Midbrain (tissue), 1 donor: Measurements from ENCODE around the gene RPL22L1.
"Not testable (repeated sequence)": the region's sequence is repeated elsewhere in the genome, so short reads cannot be mapped to it uniquely, and the experiment has no call there.

Experiments used
- DNase-seq: peaks from one replicate; lab custom pipeline; 2025; lab: John Stamatoyannopoulos, UW

Gene RPL22L1

GRCh38 chr3:170829546-170830272 lies 40.3 kb downstream of the RPL22L1 start:
- DNase-seq: no peak

- no peak for DNase-seq
Observed at GRCh38 chr3:170826047-170826446, 43.9 kb downstream of the RPL22L1 start.

GRCh38 chr3:170823562-170823961 lies 46.4 kb downstream of the RPL22L1 start:
- not testable (repeated sequence) for DNase-seq

- not testable (repeated sequence) for DNase-seq
Observed at GRCh38 chr3:170818325-170818724, 51.7 kb downstream of the RPL22L1 start.

- DNase-seq: not testable (repeated sequence)
Observed at GRCh38 chr3:170817471-170817870, 52.5 kb downstream of the RPL22L1 start.

GRCh38 chr3:170816841-170817240 lies 53.2 kb downstream of the RPL22L1 start:
- no peak for DNase-seq

GRCh38 chr3:170816341-170816740 lies 53.7 kb downstream of the RPL22L1 start:
- no peak for DNase-seq

GRCh38 chr3:170815936-170816335 lies 54.1 kb downstream of the RPL22L1 start:
- DNase-seq: no peak

- DNase-seq: no peak
Observed at GRCh38 chr3:170815340-170815739, 54.7 kb downstream of the RPL22L1 start.
